ENCODE measurements around the gene GALK1. TPM values are rescaled to one million over a fixed set of nuclear protein-coding genes. Genes with fewer than 3 reads are reported as not detected.

GALK1 gene
- total RNA-seq, 1 donor from 2014 or later = 34.0 TPM

DNA sequence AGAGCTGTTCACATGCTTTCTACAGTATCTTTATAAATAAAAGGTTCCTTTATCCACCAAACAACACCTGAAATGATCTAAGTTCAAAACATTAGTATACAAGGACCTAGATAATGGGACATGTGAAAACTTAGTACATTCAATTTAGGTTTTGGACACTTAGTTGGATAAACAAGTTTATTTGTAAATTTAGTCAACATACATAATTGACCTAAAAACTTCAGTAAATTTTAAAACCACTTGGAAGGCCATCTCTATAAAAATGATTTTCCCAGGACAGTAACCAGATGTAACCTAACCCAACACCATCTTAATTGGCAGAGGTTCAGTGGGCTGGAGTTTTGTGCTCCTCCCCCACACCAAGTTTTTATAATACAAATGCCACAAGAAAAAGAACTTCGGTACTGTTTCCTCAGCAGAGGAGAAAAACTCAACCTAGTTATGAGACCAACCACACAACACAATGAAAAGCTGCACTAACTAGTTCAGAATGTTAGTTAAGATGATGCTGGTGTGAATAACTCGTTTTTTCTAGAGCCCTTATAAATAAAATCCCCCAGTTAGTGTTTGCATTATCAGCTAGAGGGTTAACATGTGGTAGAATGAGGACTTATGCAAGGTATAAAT, 12.4 kb upstream of the GALK1 start:
- Histone ChIP-seq H3K4me3 (peak overlapping the region; percentile 97), H3K27me3 (ENCODE audit: low read depth) (no peaks in the 10 kb centered on the region), H3K27ac (peak overlapping the region; percentile 98), H3K4me1 (peaks cover 33% of the 10 kb centered on the region), H3K9me3 (no peaks in the 10 kb centered on the region), H3K36me3 (peaks cover 51% of the 10 kb centered on the region)
- TF ChIP-seq, protein P1, sequence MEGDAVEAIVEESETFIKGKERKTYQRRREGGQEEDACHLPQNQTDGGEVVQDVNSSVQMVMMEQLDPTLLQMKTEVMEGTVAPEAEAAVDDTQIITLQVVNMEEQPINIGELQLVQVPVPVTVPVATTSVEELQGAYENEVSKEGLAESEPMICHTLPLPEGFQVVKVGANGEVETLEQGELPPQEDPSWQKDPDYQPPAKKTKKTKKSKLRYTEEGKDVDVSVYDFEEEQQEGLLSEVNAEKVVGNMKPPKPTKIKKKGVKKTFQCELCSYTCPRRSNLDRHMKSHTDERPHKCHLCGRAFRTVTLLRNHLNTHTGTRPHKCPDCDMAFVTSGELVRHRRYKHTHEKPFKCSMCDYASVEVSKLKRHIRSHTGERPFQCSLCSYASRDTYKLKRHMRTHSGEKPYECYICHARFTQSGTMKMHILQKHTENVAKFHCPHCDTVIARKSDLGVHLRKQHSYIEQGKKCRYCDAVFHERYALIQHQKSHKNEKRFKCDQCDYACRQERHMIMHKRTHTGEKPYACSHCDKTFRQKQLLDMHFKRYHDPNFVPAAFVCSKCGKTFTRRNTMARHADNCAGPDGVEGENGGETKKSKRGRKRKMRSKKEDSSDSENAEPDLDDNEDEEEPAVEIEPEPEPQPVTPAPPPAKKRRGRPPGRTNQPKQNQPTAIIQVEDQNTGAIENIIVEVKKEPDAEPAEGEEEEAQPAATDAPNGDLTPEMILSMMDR (IDR thresholded peaks at IDR 0.05) = no peak
- intact Hi-C loops (cut with DNase I) = no loop called here
- no peak for ATAC-seq
- DNase-seq = no peak

DNA sequence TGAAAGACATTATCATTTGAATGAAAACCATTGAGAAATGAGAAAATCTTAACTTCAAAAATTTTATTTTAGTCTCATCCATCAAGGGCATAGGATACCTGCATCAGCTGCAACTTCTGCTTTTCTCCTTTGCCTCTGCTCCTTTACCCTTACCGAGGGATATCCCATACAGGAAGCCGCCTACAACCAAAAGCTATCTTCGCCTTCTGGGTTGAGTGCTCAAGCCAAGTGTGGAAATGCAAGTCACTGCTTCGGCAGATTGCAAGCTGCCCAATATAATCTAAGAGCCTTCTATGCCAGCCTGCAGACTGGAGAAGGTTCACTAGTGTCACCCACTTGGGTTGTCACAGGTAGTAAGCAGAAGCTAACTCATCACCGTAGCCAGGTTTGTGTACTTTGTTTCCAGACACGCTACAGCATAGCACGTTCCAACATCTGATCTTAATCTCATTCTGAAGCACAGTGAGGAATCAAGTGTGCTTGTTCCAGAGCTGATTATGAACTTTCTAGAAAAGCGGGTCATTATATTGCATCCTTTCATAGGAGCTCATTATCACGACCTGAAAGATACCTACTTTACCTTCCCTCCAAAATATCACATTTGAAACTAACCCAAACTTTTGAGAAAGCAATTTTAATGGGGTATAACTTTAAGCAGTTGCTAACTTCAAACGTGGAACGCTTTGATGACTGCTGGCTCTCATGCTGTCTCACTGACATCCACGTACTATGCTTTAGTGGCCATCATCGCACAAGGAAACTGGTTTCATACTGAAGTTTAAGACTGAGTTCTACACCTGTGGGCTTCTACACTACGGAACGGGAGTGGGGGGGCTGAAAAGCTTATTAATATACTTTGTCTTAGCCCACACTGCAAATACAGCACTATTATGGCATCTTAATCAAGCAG, 11.6 kb upstream of the GALK1 start:
- Histone ChIP-seq H3K4me1 (peaks cover 33% of the 10 kb centered on the region), H3K36me3 (peaks cover 51% of the 10 kb centered on the region), H3K4me3 (peak overlapping the region; percentile 97), H3K9me3 (no peaks in the 10 kb centered on the region), H3K27me3 (ENCODE audit: low read depth) (no peaks in the 10 kb centered on the region), H3K27ac (peak overlapping the region; percentile 58)
- TF ChIP-seq, protein P1 (IDR thresholded peaks at IDR 0.05) = no peak
- DNase-seq (no peak), ATAC-seq (no peak)
- intact Hi-C loops (cut with DNase I) = no loop called here

DNA sequence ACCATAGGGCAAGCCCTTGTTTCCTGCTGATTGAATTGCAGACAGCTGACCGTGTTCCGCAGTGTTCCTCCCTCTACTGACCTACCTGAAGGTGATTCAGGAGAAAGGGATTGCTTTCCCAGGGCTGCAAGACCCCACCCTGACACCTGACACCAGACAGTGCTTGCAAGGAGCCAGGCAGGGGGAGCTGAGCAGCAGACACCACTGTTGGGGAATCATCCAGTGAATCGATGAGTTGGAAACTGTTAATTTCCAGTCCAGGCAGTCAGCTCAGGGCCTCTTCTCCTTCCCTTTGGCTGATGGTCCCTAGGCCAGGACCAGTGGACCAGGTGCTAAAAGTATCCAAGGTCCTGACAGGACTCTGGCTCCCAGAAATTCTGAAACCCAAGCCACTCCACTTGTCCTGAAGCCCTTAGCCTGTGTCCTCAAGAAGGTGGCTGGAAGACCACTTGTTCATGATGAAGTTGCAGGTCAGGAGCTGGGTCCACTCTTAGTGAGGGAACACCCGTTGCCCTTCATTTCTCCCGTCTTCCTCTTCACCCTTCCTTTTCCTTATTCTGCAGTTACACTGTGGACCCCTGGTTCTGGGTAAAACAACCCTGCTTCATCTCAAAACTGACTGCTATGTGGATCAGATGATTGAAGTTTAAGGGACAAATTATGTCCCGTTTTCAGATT, 10.1 kb upstream of the GALK1 start:
- Histone ChIP-seq H3K4me3 (no peak overlapping the region), H3K27ac (peak overlapping the region; percentile 58), H3K27me3 (ENCODE audit: low read depth) (no peaks in the 10 kb centered on the region), H3K36me3 (peaks cover 51% of the 10 kb centered on the region), H3K4me1 (peaks cover 33% of the 10 kb centered on the region), H3K9me3 (no peaks in the 10 kb centered on the region)
- TF ChIP-seq, protein P1 (IDR thresholded peaks at IDR 0.05) = no peak
- no peak for ATAC-seq
- no peak for DNase-seq
- intact Hi-C loops (cut with DNase I) = no loop called here

DNA sequence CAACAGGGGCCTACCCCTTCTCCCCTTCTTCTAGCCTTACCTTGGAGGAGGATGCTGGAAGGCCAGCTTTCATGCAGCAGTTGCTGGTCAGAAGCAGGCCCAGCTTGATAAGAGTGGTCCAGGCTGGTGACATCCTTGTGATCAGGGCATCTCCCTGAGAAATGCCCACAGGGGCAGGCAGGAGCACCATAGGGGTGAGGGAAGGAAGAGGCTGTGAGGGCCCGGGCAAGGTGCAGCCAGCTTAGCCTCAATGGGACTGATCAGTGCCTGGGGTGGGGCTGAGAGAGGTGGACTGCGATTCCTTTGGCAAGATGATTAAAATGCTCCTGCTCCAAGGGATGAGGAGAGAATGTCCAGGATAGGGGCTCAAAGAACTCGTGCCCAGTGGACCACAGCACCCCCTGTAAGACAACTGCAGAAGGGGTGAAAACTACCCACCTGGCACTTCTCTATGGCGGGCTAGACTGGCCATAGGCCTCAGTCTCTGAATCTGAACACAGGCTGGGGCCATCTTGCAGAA, 9.5 kb upstream of the GALK1 start:
- DNase-seq (no peak), ATAC-seq (no peak)

More for the DNA sequence above, 9.5 kb upstream of the GALK1 start:
- intact Hi-C loops (cut with DNase I) = no loop called here
- peaks cover 33% of the 10 kb centered on the region for H3K4me1 ChIP-seq
- no peak overlapping the region for H3K27ac ChIP-seq
- H3K36me3 ChIP-seq = peaks cover 51% of the 10 kb centered on the region
- H3K27me3 ChIP-seq (ENCODE audit: low read depth) = no peaks in the 10 kb centered on the region
- H3K4me3 ChIP-seq = no peak overlapping the region
- TF ChIP-seq, protein P1 (IDR thresholded peaks at IDR 0.05) = no peak
- no peaks in the 10 kb centered on the region for H3K9me3 ChIP-seq
